ENCODE results near the gene ANGPTL4.
"Not testable (repeated sequence)": the region's sequence is repeated elsewhere in the genome, so short reads cannot be mapped to it uniquely, and the experiment has no call there.

Gene ANGPTL4

GRCh38 chr19:8370176-8371010, 6.4 kb downstream of the ANGPTL4 start:
- DNase-seq (ENCODE audit: low read depth): no peak

GRCh38 chr19:8371011-8371804, 7.3 kb downstream of the ANGPTL4 start:
- DNase-seq (ENCODE audit: low read depth): no peak
- no peak overlapping the region for H3K4me3 ChIP-seq (ENCODE audit: low read length)
- TF ChIP-seq CTCF (IDR thresholded peaks at IDR 0.05; ENCODE audit: insufficient read depth, low read depth, low read length, missing control alignments): no peak

More at GRCh38 chr19:8370176-8371010, 6.4 kb downstream of the ANGPTL4 start:
- no peak for TF ChIP-seq CTCF (IDR thresholded peaks at IDR 0.05; ENCODE audit: insufficient read depth, low read depth, low read length, missing control alignments)
- no peak overlapping the region for H3K4me3 ChIP-seq (ENCODE audit: low read length)

- no peak overlapping the region for H3K4me3 ChIP-seq (ENCODE audit: low read length)
- TF ChIP-seq CTCF (IDR thresholded peaks at IDR 0.05; ENCODE audit: insufficient read depth, low read depth, low read length, missing control alignments): no peak
- DNase-seq (ENCODE audit: low read depth): no peak
Measured at GRCh38 chr19:8373867-8374813, 10.2 kb downstream of the ANGPTL4 start.

GRCh38 chr19:8375766-8376165, 11.8 kb downstream of the ANGPTL4 start:
- DNase-seq (ENCODE audit: low read depth); H3K4me3 ChIP-seq (ENCODE audit: low read length): not testable (repeated sequence)

- DNase-seq (ENCODE audit: low read depth); H3K4me3 ChIP-seq (ENCODE audit: low read length): not testable (repeated sequence)
Measured at GRCh38 chr19:8376373-8376974, 12.5 kb downstream of the ANGPTL4 start.

- H3K4me3 ChIP-seq (ENCODE audit: low read length): no peak overlapping the region
- DNase-seq (ENCODE audit: low read depth): no peak
- TF ChIP-seq CTCF (IDR thresholded peaks at IDR 0.05; ENCODE audit: insufficient read depth, low read depth, low read length, missing control alignments): no peak
Measured at GRCh38 chr19:8377598-8377997, 13.6 kb downstream of the ANGPTL4 start.

- not testable (repeated sequence) for DNase-seq (ENCODE audit: low read depth); H3K4me3 ChIP-seq (ENCODE audit: low read length)
Measured at GRCh38 chr19:8379156-8379891, 15.4 kb downstream of the ANGPTL4 start.

- DNase-seq (ENCODE audit: low read depth); H3K4me3 ChIP-seq (ENCODE audit: low read length): not testable (repeated sequence)
Measured at GRCh38 chr19:8384569-8384968, 20.6 kb downstream of the ANGPTL4 start.

- not testable (repeated sequence) for H3K4me3 ChIP-seq (ENCODE audit: low read length); DNase-seq (ENCODE audit: low read depth)
Measured at GRCh38 chr19:8385103-8385502, 21.1 kb downstream of the ANGPTL4 start.

- H3K4me3 ChIP-seq (ENCODE audit: low read length): not testable (repeated sequence)
- DNase-seq (ENCODE audit: low read depth): peak; percentile 71
Measured at GRCh38 chr19:8385566-8385965, 21.6 kb downstream of the ANGPTL4 start.

GRCh38 chr19:8386419-8386818, 22.5 kb downstream of the ANGPTL4 start:
- DNase-seq (ENCODE audit: low read depth); H3K4me3 ChIP-seq (ENCODE audit: low read length): not testable (repeated sequence)
